HepG2 (cell line): ENCODE data around the gene CAMK2D.

Experiments used
- AHR ChIP-seq: IDR thresholded peaks from 2 replicates; pipeline ENCODE4 v1.6.1; 2018; ENCODE audit warnings: missing genetic modification reagents, missing compliant biosample characterization
- ARID2 ChIP-seq: sonication (generic); formaldehyde crosslinking; IDR thresholded peaks from 2 replicates; pipeline ENCODE4 v1.8.1; 2022; ENCODE audit warnings: mild to moderate bottlenecking, missing genetic modification reagents, borderline replicate concordance
- CHD2 ChIP-seq: IDR thresholded peaks from 2 replicates; pipeline ENCODE4 v1.6.1; 2011; ENCODE audit warnings: low read depth, low read length, improper control_type of control experiment
- JUND ChIP-seq: sonication (generic); formaldehyde crosslinking; IDR thresholded peaks from 2 replicates; pipeline ENCODE4 v1.8.0; 2022; ENCODE audit warnings: mild to moderate bottlenecking, missing genetic modification reagents
- NFE2 ChIP-seq: sonication (generic); formaldehyde crosslinking; IDR thresholded peaks from 2 replicates; pipeline ENCODE4 v1.4.0; 2020; ENCODE audit warnings: missing genetic modification reagents
- PHF8 ChIP-seq: sonication (generic); formaldehyde crosslinking; IDR thresholded peaks from 2 replicates; pipeline ENCODE4 v1.5.0; 2020; ENCODE audit warnings: missing genetic modification reagents
- PPARG ChIP-seq: conservative IDR thresholded peaks from 2 replicates; pipeline ENCODE4 v1.6.1; 2016; ENCODE audit warnings: missing biosample characterization, missing genetic modification reagents
- RBAK ChIP-seq: sonication (generic); formaldehyde crosslinking; IDR thresholded peaks from 2 replicates; pipeline ENCODE4 v1.5.1; 2020; ENCODE audit warnings: mild to moderate bottlenecking, missing genetic modification reagents
- ZEB1 ChIP-seq: IDR thresholded peaks from 2 replicates; pipeline ENCODE4 v1.6.1; 2012; ENCODE audit warnings: mild to moderate bottlenecking, low read depth, inconsistent platforms; ENCODE audit not compliant: insufficient replicate concordance
- ZNF574 ChIP-seq: sonication (generic); formaldehyde crosslinking; IDR thresholded peaks from 2 replicates; pipeline ENCODE4 v1.4.0; 2020; ENCODE audit warnings: missing genetic modification reagents

DNA sequence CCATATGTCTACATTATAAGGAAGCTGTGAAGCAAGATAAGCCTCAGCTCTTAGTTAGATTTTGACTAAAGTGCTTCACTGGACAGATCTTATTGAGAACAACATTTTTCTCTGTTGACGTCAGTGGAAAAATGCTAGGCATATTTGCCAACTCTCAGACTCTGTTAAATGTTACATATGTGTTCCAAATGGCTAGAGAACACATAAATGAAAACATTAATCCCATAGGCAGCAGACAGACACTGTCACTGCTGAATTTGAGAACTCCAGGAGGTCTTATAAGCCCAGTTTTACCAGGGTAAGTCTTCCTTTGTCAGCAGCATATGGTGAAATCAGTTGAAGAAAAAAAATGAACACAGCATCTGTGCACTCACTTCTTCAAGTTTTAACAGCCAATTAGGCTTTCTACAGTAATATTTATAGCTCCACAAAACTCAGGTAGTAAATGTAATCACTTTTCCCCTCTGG, 186.9 kb downstream of the CAMK2D start:
- TF ChIP-seq CHD2 (no peak), NFE2 (CRISPR knock-in tag) (no peak), PPARG (CRISPR knock-in tag) (no peak), RBAK (CRISPR knock-in tag) (no peak), ZNF574 (CRISPR knock-in tag) (no peak), ZEB1 (no peak), AHR (no peak), JUND (CRISPR knock-in tag) (no peak), ARID2 (CRISPR knock-in tag) (no peak), PHF8 (no peak)
